Vagina (tissue), 2 donors: ENCODE measurements around the gene FTSJ1. TPM values are rescaled to one million over a fixed set of nuclear protein-coding genes. Genes with fewer than 3 reads are reported as not detected.

ENCODE experiments used
- DNase-seq, 2 donors: peaks; one replicate each; pipeline ENCODE4 v3.0.0-alpha.2; 2017; ENCODE audit errors: extremely low spot score in 2 of 2
- H3K27ac ChIP-seq: fragments of 200-600 bp; sonication (generic); one replicate; pipeline ENCODE4 v1.5.1; 2019
- H3K27me3 ChIP-seq: fragments of 200-600 bp; sonication (generic); one replicate; pipeline ENCODE4 v1.5.1; 2019
- H3K36me3 ChIP-seq, 2 donors: fragments of 200-600 bp; sonication (generic); one replicate each; pipeline ENCODE4 v1.5.1; 2017 to 2019
- H3K4me1 ChIP-seq: fragments of 200-600 bp; sonication (generic); one replicate; pipeline ENCODE4 v1.5.1; 2019
- H3K4me3 ChIP-seq, 2 donors: fragments of 200-600 bp; sonication (generic); 1 replicate in 1 of 2; 2 replicates in 1 of 2; pipeline ENCODE4 v1.5.1; 2016 to 2019
- H3K9me3 ChIP-seq: fragments of 200-600 bp; sonication (generic); one replicate; pipeline ENCODE4 v1.5.1; 2019
- CTCF ChIP-seq, 3 experiments: fragments of 450-650 bp in 2 of 3; fragments of 200-600 bp in 1 of 3; sonication (generic) in 1 of 3; IDR thresholded peaks; one replicate each; pipeline ENCODE4 v1.5.1; 2017 to 2019; ENCODE audit warnings: antibody characterized with exemption in 3 of 3, mild to moderate bottlenecking in 2 of 3, moderate library complexity in 2 of 3
- POLR2A ChIP-seq, 2 donors: fragments of 450-650 bp; IDR thresholded peaks; one replicate each; pipeline ENCODE4 v1.6.1; 2017; ENCODE audit warnings: antibody characterized with exemption in 2 of 2, mild to moderate bottlenecking in 2 of 2, moderate library complexity in 2 of 2
- POLR2AphosphoS5 ChIP-seq, 2 donors: sonication (generic); formaldehyde crosslinking; IDR thresholded peaks; one replicate each; pipeline ENCODE4 v1.9.0; 2017; ENCODE audit warnings: antibody characterized with exemption in 2 of 2, mild to moderate bottlenecking in 2 of 2, low read depth in 1 of 2; ENCODE audit not compliant: insufficient read depth in 1 of 2
- intact Hi-C: fragments of 100-400 bp; cut with DNase I; formaldehyde crosslinking; loops from one replicate; pipeline ENCODE4 v1.15.1; 2023
- total RNA-seq: library from RNA; depleted of rRNA; stranded (reverse); fragments of >200 nt; gene quantifications from one replicate; pipeline ENCODE4 v1.2.3, GENCODE V29; 2016

FTSJ1 gene
- total RNA-seq, 1 donor from 2014 or later: 31.7 TPM

GRCh38 chrX:48512371-48512935 is 36.5 kb downstream of the FTSJ1 start:
- intact Hi-C loops: no loop called here
- no peak for TF ChIP-seq POLR2AphosphoS5 (IDR thresholded peaks at IDR 0.05; ENCODE audit: insufficient read depth in 1 of 2, low read depth in 1 of 2)
- TF ChIP-seq POLR2A (IDR thresholded peaks at IDR 0.05): no peak
- TF ChIP-seq CTCF (IDR thresholded peaks at IDR 0.05): no peak
- no peaks in the 10 kb centered on the region for H3K36me3 ChIP-seq
- DNase-seq: no peak
- no peaks in the 10 kb centered on the region for H3K27me3 ChIP-seq
- H3K4me1 ChIP-seq: peaks cover 6% of the 10 kb centered on the region
- no peaks in the 10 kb centered on the region for H3K9me3 ChIP-seq
- H3K4me3 ChIP-seq: no peak overlapping the region
- no peak overlapping the region for H3K27ac ChIP-seq

- Histone ChIP-seq H3K4me1 (no peaks in the 10 kb centered on the region), H3K4me3 (no peak overlapping the region), H3K27ac (no peak overlapping the region), H3K27me3 (no peaks in the 10 kb centered on the region), H3K9me3 (no peaks in the 10 kb centered on the region), H3K36me3 (no peaks in the 10 kb centered on the region)
- TF ChIP-seq POLR2A (IDR thresholded peaks at IDR 0.05) (no peak), CTCF (IDR thresholded peaks at IDR 0.05) (no peak), POLR2AphosphoS5 (IDR thresholded peaks at IDR 0.05; ENCODE audit: insufficient read depth in 1 of 2, low read depth in 1 of 2) (no peak)
- no peak for DNase-seq
- intact Hi-C loops: no loop called here
Observed at GRCh38 chrX:48513670-48514069, 37.7 kb downstream of the FTSJ1 start.

GRCh38 chrX:48514126-48514806 is 38.3 kb downstream of the FTSJ1 start:
- no peak for DNase-seq
- H3K27me3 ChIP-seq: no peaks in the 10 kb centered on the region
- no peaks in the 10 kb centered on the region for H3K36me3 ChIP-seq
- intact Hi-C loops: no loop called here
- no peaks in the 10 kb centered on the region for H3K4me1 ChIP-seq
- no peaks in the 10 kb centered on the region for H3K9me3 ChIP-seq
- H3K27ac ChIP-seq: no peak overlapping the region
- H3K4me3 ChIP-seq: no peak overlapping the region
- no peak for TF ChIP-seq POLR2A (IDR thresholded peaks at IDR 0.05)
- no peak for TF ChIP-seq CTCF (IDR thresholded peaks at IDR 0.05)
- TF ChIP-seq POLR2AphosphoS5 (IDR thresholded peaks at IDR 0.05; ENCODE audit: insufficient read depth in 1 of 2, low read depth in 1 of 2): no peak

GRCh38 chrX:48514868-48515460 is 39.0 kb downstream of the FTSJ1 start:
- H3K27ac ChIP-seq: no peak overlapping the region
- intact Hi-C loops: no loop called here
- H3K4me1 ChIP-seq: no peaks in the 10 kb centered on the region
- no peaks in the 10 kb centered on the region for H3K9me3 ChIP-seq
- DNase-seq: no peak
- no peak for TF ChIP-seq CTCF (IDR thresholded peaks at IDR 0.05)
- no peak for TF ChIP-seq POLR2AphosphoS5 (IDR thresholded peaks at IDR 0.05; ENCODE audit: insufficient read depth in 1 of 2, low read depth in 1 of 2)
- no peak for TF ChIP-seq POLR2A (IDR thresholded peaks at IDR 0.05)
- H3K36me3 ChIP-seq: no peaks in the 10 kb centered on the region
- H3K4me3 ChIP-seq: no peak overlapping the region
- no peaks in the 10 kb centered on the region for H3K27me3 ChIP-seq

GRCh38 chrX:48515842-48516241 is 39.8 kb downstream of the FTSJ1 start:
- no peak for DNase-seq
- intact Hi-C loops: no loop called here
- no peaks in the 10 kb centered on the region for H3K4me1 ChIP-seq
- H3K27ac ChIP-seq: no peak overlapping the region
- no peaks in the 10 kb centered on the region for H3K36me3 ChIP-seq
- TF ChIP-seq POLR2AphosphoS5 (IDR thresholded peaks at IDR 0.05; ENCODE audit: insufficient read depth in 1 of 2, low read depth in 1 of 2): no peak
- TF ChIP-seq POLR2A (IDR thresholded peaks at IDR 0.05): no peak
- TF ChIP-seq CTCF (IDR thresholded peaks at IDR 0.05): no peak
- H3K27me3 ChIP-seq: no peaks in the 10 kb centered on the region
- H3K9me3 ChIP-seq: no peaks in the 10 kb centered on the region
- H3K4me3 ChIP-seq: no peak overlapping the region
